Gastroesophageal sphincter (tissue), 3 donors: ENCODE data around the gene CBLB.

Source experiments
- CTCF ChIP-seq, 4 experiments: fragments of 200-600 bp in 2 of 4; fragments of 450-650 bp in 2 of 4; sonication (generic) in 1 of 4; IDR thresholded peaks; one replicate each; pipeline ENCODE4 v1.5.1; 2017 to 2019; ENCODE audit warnings: antibody characterized with exemption in 4 of 4, mild to moderate bottlenecking in 2 of 4, moderate library complexity in 2 of 4
- POLR2AphosphoS5 ChIP-seq: sonication (generic); formaldehyde crosslinking; IDR thresholded peaks from one replicate; pipeline ENCODE4 v1.6.1; 2017; ENCODE audit warnings: antibody characterized with exemption

- no peak for TF ChIP-seq POLR2AphosphoS5
- TF ChIP-seq CTCF (IDR thresholded peaks at IDR 0.05): no peak
These were observed 52.0 kb downstream of the CBLB start for GRCh38 chr3:105816833-105817232.
